ENCODE measurements around the gene STYXL2. TPM values are rescaled to one million over a fixed set of nuclear protein-coding genes. Genes with fewer than 3 reads are reported as not detected.

Gene STYXL2
- total RNA-seq, 4 donors from 2014 or later, result 63.7 to 159 (median 89.1) TPM

DNA sequence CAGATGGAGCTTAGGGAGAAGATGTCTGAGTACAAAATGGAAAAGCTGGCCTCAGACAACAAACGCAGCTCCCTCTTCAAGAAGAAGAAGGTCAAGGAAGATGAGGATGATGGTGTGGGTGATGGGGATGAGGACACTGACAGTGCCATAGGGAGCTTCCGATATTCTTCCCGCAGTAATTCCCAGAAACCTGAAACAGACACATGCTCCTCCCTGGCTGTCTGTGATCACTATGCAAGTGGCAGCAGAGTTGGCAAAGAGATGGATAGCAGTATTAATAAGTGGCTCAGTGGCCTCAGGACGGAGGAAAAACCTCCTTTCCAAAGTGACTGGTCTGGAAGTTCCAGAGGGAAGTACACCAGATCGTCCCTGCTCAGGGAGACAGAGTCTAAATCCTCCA is 33.8 kb downstream of the STYXL2 start:
- in situ Hi-C loops (cut with MboI; ENCODE audit: low sequenced_read_pairs in 4 of 4), result loop anchor here in 1 of 4 donors (10.0 kb wide), 1 partner anchor 63 kb away; no protein-coding TSS in a partner anchor
- peaks cover 5 to 20% of the 10 kb centered on the region in 2 donors for H3K4me1 ChIP-seq
- intact Hi-C loops (cut with DNase I; ENCODE audit: low total_unique reads), result loop anchor here (2.0 kb wide), 1 partner anchor 61 kb away; no protein-coding TSS in a partner anchor
- no peak overlapping the region for H3K4me3 ChIP-seq
- no peaks in the 10 kb centered on the region for H3K9me3 ChIP-seq
- H3K27me3 ChIP-seq, result no peaks in the 10 kb centered on the region
- TF ChIP-seq POLR2A (IDR thresholded peaks at IDR 0.05), result no peak
- TF ChIP-seq, protein P1, sequence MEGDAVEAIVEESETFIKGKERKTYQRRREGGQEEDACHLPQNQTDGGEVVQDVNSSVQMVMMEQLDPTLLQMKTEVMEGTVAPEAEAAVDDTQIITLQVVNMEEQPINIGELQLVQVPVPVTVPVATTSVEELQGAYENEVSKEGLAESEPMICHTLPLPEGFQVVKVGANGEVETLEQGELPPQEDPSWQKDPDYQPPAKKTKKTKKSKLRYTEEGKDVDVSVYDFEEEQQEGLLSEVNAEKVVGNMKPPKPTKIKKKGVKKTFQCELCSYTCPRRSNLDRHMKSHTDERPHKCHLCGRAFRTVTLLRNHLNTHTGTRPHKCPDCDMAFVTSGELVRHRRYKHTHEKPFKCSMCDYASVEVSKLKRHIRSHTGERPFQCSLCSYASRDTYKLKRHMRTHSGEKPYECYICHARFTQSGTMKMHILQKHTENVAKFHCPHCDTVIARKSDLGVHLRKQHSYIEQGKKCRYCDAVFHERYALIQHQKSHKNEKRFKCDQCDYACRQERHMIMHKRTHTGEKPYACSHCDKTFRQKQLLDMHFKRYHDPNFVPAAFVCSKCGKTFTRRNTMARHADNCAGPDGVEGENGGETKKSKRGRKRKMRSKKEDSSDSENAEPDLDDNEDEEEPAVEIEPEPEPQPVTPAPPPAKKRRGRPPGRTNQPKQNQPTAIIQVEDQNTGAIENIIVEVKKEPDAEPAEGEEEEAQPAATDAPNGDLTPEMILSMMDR (IDR thresholded peaks at IDR 0.05 in 4 of 5, conservative IDR thresholded peaks at IDR 0.05 in 1 of 5), result no peak
- ATAC-seq, result no peak
- no peak for DNase-seq
- peak overlapping the region in 3 of 4 donors; percentile 18 to 55 (median 52) for H3K27ac ChIP-seq
- H3K36me3 ChIP-seq, result peaks cover 0 to 60% of the 10 kb centered on the region in 2 donors

DNA sequence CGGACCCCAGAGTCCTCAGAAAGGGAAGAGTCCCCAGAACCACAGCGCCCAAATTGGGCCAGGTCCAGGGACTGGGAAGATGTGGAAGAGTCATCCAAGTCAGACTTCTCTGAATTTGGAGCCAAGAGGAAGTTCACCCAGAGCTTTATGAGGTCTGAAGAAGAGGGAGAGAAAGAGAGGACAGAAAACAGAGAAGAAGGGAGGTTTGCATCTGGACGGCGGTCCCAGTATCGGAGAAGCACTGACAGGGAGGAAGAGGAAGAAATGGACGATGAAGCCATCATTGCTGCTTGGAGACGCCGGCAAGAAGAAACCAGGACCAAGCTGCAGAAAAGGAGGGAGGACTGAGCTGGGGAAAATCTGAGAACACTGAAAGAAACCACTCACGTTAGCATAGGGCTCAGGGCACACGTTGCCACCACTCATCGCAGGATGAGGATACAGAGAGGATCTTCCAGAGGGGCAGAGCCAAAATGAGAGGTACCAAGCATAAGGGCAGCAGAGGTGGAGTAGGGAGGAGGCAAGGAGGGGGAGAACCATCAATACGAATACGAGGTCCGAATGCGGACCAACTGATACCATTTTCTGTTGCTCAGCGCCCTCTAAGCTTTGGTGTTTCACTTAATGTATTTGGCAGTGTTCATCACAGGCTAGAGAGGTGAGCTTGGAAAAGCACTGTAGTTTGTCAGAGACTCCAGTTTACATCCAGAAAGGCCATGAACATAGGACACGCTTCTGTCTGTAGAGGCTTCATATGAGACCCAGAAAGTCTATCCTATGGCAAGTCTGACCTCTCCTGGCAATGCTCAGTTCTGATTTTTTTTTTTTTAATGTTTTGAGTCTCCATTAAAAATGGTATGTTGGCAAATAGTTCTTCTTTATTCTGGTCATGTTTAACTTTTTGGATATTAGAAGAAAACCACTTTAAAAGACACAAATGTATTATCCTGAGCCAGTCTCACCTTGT is 34.7 kb downstream of the STYXL2 start:
- H3K27me3 ChIP-seq, result no peaks in the 10 kb centered on the region
- peaks cover 5 to 20% of the 10 kb centered on the region in 2 donors for H3K4me1 ChIP-seq
- intact Hi-C loops (cut with DNase I; ENCODE audit: low total_unique reads), result loop anchor here (2.0 kb wide), 1 partner anchor 62 kb away; no protein-coding TSS in a partner anchor
- DNase-seq, result no peak
- H3K9me3 ChIP-seq, result no peaks in the 10 kb centered on the region
- in situ Hi-C loops (cut with MboI; ENCODE audit: low sequenced_read_pairs in 4 of 4), result loop anchor here in 1 of 4 donors (10.0 kb wide), 1 partner anchor 64 kb away; no protein-coding TSS in a partner anchor
- peak in 1 of 2 donors; percentile 46 for ATAC-seq
- H3K4me3 ChIP-seq, result no peak overlapping the region
- H3K36me3 ChIP-seq, result peaks cover 0 to 51% of the 10 kb centered on the region in 2 donors
- H3K27ac ChIP-seq, result peak overlapping the region in 3 of 4 donors; percentile 18 to 55 (median 52)
- TF ChIP-seq POLR2A (IDR thresholded peaks at IDR 0.05), result no peak
- TF ChIP-seq, protein P1 (IDR thresholded peaks at IDR 0.05 in 4 of 5, conservative IDR thresholded peaks at IDR 0.05 in 1 of 5), result peak in 2 of 5 experiments; percentile 21 to 27

DNA sequence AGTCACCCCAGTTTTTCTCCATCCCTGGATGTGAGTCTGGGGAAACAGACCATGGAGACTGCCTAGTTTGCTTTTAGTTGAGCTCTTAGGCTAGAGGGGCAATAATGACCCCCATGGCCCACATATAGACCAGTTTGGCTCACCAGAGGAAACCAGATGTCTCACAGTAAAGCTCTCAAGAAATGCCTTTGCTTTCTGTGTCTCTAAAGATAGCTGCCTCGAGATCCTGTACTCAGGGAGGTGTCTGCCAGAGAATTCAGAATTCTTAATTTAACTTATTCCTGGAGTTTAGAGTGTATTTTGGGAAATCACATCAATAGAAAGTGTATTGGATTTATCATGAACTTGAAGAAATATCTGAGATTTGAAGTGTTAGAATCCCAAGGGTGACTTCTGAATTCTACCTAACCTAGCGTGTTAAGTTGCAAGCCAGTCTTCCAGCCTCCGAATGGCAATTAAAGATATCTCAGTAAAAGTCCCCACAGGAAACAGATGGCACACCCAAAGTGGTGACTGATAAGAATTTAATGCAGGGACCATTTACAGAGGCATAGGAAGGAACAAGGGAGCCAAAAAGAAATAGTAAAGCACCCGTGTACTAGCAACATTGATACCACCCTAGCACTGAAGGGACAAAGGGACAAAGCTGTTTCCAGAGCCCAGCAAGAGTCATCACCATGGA is 37.1 kb downstream of the STYXL2 start:
- Histone ChIP-seq H3K36me3 (peaks cover 0 to 32% of the 10 kb centered on the region in 2 donors), H3K27me3 (no peaks in the 10 kb centered on the region), H3K4me3 (no peak overlapping the region), H3K9me3 (no peaks in the 10 kb centered on the region), H3K27ac (peak overlapping the region; percentile 6 to 45 (median 13)), H3K4me1 (peaks cover 8 to 32% of the 10 kb centered on the region in 2 donors)
- DNase-seq (no peak), ATAC-seq (no peak)
- in situ Hi-C loops (cut with MboI; ENCODE audit: low sequenced_read_pairs in 4 of 4) (loop anchor here in 1 of 4 donors (5.0 kb wide), 1 partner anchor 64 kb away; no protein-coding TSS in a partner anchor), intact Hi-C loops (cut with DNase I; ENCODE audit: low total_unique reads) (no loop called here)
- TF ChIP-seq, protein P1 (IDR thresholded peaks at IDR 0.05 in 4 of 5, conservative IDR thresholded peaks at IDR 0.05 in 1 of 5), result no peak
- TF ChIP-seq POLR2A (IDR thresholded peaks at IDR 0.05), result no peak

DNA sequence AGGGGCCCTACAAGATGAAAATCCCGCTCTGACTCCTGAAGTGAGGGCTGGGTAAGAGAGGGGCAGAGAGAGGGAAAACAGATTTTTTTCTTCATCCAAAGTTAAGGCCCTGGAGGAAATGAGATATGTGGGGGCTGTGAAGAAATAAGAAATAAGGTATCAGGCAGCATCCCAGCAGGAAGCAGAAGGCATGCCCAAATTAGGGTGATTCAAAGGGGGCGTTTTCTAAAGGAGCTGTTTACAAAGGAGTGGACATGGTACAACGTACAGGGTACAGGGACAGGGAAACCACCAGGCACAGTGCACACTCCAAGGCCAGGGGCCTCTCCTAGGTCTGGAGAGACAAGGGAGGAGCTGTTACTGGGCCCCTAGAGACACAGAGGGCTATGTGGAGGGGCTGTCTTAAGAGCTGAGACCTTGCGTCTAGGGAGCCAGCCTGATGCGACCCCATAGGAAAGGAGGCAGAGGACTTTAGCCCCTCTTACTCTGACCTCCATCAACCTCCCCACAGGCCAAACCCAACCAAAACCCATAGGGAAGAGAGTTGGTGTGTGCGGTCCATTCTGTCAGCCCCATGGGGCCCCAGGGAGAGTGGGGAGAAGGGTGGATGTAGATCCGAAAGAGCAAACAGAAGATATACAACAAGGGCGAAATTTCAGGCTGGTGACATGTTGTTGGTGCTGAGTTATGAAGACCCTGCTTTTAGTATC is 38.6 kb downstream of the STYXL2 start:
- in situ Hi-C loops (cut with MboI; ENCODE audit: low sequenced_read_pairs in 4 of 4), result loop anchor here in 1 of 4 donors (5.0 kb wide), 1 partner anchor 65 kb away; no protein-coding TSS in a partner anchor
- no peak overlapping the region for H3K4me3 ChIP-seq
- H3K27me3 ChIP-seq, result no peaks in the 10 kb centered on the region
- ATAC-seq (no peak), DNase-seq (no peak)
- no peaks in the 10 kb centered on the region for H3K9me3 ChIP-seq
- intact Hi-C loops (cut with DNase I; ENCODE audit: low total_unique reads), result no loop called here
- TF ChIP-seq, protein P1 (IDR thresholded peaks at IDR 0.05 in 4 of 5, conservative IDR thresholded peaks at IDR 0.05 in 1 of 5), result no peak
- TF ChIP-seq POLR2A (IDR thresholded peaks at IDR 0.05), result no peak
- H3K4me1 ChIP-seq, result peaks cover 22 to 40% of the 10 kb centered on the region in 2 donors
- peaks cover 0 to 17% of the 10 kb centered on the region in 2 donors for H3K36me3 ChIP-seq
- no peak overlapping the region for H3K27ac ChIP-seq
